H9 (cell line): ENCODE measurements around the gene TMEM92. TPM values are rescaled to one million over a fixed set of nuclear protein-coding genes. Genes with fewer than 3 reads are reported as not detected.

Source experiments
- DNase-seq: peaks from one replicate; pipeline ENCODE4 v3.0.0-alpha.2; 2017
- H2AFZ ChIP-seq: one replicate; pipeline ENCODE4 v1.6.1; 2013; ENCODE audit warnings: mild to moderate bottlenecking, low read length, control low read depth, moderate library complexity
- H2AK5ac ChIP-seq: 2 replicates; pipeline ENCODE4 v1.6.1; 2013; ENCODE audit warnings: low read length, control low read depth, mixed read lengths; ENCODE audit not compliant: insufficient read length
- H2BK120ac ChIP-seq: one replicate; pipeline ENCODE4 v1.6.1; 2013; ENCODE audit warnings: low read depth, mild to moderate bottlenecking, low read length, control low read depth, inconsistent platforms; ENCODE audit not compliant: poor library complexity, severe bottlenecking
- H2BK12ac ChIP-seq: 2 replicates; pipeline ENCODE4 v1.6.1; 2013; ENCODE audit warnings: low read length, control low read depth, mixed read lengths, low read depth; ENCODE audit not compliant: insufficient read length
- H2BK15ac ChIP-seq: 2 replicates; pipeline ENCODE4 v1.6.1; 2013; ENCODE audit warnings: low read depth, low read length, control low read depth
- H2BK20ac ChIP-seq: one replicate; pipeline ENCODE4 v1.6.1; 2013; ENCODE audit warnings: low read depth, mild to moderate bottlenecking, low read length, control low read depth, inconsistent platforms; ENCODE audit not compliant: poor library complexity, severe bottlenecking
- H2BK5ac ChIP-seq: 2 replicates; pipeline ENCODE4 v1.6.1; 2013; ENCODE audit warnings: low read length, control low read depth, mixed read lengths; ENCODE audit not compliant: insufficient read length
- H3K14ac ChIP-seq: 2 replicates; pipeline ENCODE4 v1.6.1; 2013; ENCODE audit warnings: low read length, control low read depth; ENCODE audit not compliant: insufficient read depth
- H3K18ac ChIP-seq: 2 replicates; pipeline ENCODE4 v1.6.1; 2013; ENCODE audit warnings: low read depth, mild to moderate bottlenecking, mixed read lengths, low read length, control low read depth; ENCODE audit not compliant: insufficient read length
- H3K23ac ChIP-seq: 2 replicates; pipeline ENCODE4 v1.6.1; 2013; ENCODE audit warnings: low read length, control low read depth, mixed read lengths, low read depth; ENCODE audit not compliant: insufficient read length
- H3K23me2 ChIP-seq: 2 replicates; pipeline ENCODE4 v1.6.1; 2013; ENCODE audit warnings: low read depth, mild to moderate bottlenecking, mixed read lengths, low read length, control low read depth; ENCODE audit not compliant: insufficient read length, poor library complexity, severe bottlenecking
- H3K27ac ChIP-seq: 2 replicates; pipeline ENCODE4 v1.5.1; 2013; ENCODE audit warnings: low read length, control low read depth, mixed read lengths, low read depth; ENCODE audit not compliant: insufficient read length
- H3K27me3 ChIP-seq: 2 replicates; pipeline ENCODE4 v1.6.1; 2013; ENCODE audit warnings: low read length, control low read depth, inconsistent platforms; ENCODE audit not compliant: insufficient read depth
- H3K4ac ChIP-seq: 2 replicates; pipeline ENCODE4 v1.6.1; 2013; ENCODE audit warnings: low read depth, mild to moderate bottlenecking, control low read depth, inconsistent platforms, low read length, moderate library complexity
- H3K4me1 ChIP-seq: 2 replicates; pipeline ENCODE4 v1.6.1; 2013; ENCODE audit warnings: low read length, control low read depth, inconsistent platforms; ENCODE audit not compliant: insufficient read depth
- H3K4me2 ChIP-seq: 2 replicates; pipeline ENCODE4 v1.6.1; 2013; ENCODE audit warnings: low read length, control low read depth, mixed read lengths; ENCODE audit not compliant: insufficient read length, insufficient read depth
- H3K56ac ChIP-seq: 2 replicates; pipeline ENCODE4 v1.6.1; 2013; ENCODE audit warnings: low read depth, mild to moderate bottlenecking, mixed read lengths, low read length, control low read depth; ENCODE audit not compliant: insufficient read length
- H3K79me1 ChIP-seq: 2 replicates; pipeline ENCODE4 v1.6.1; 2013; ENCODE audit warnings: low read depth, mild to moderate bottlenecking, moderate library complexity, low read length, control low read depth, inconsistent platforms; ENCODE audit not compliant: insufficient read depth, poor library complexity, severe bottlenecking
- H3K79me2 ChIP-seq: 2 replicates; pipeline ENCODE4 v1.6.1; 2013; ENCODE audit warnings: low read length, control low read depth, inconsistent platforms; ENCODE audit not compliant: insufficient read depth
- H3K9ac ChIP-seq: 2 replicates; pipeline ENCODE4 v1.6.1; 2013; ENCODE audit warnings: low read length, control low read depth, mixed read lengths; ENCODE audit not compliant: insufficient read length; ENCODE audit errors: extremely low read depth
- H3K9me3 ChIP-seq: one replicate; pipeline ENCODE4 v1.6.1; 2013; ENCODE audit warnings: low read depth, low read length, inconsistent platforms; ENCODE audit not compliant: control insufficient read depth
- H3T11ph ChIP-seq: one replicate; pipeline ENCODE4 v1.6.1; 2013; ENCODE audit warnings: mild to moderate bottlenecking, low read length, control low read depth, inconsistent platforms
- H4K20me1 ChIP-seq: one replicate; pipeline ENCODE4 v1.6.1; 2013; ENCODE audit not compliant: control insufficient read depth, insufficient read length, insufficient read depth
- H4K5ac ChIP-seq: 2 replicates; pipeline ENCODE4 v1.6.1; 2013; ENCODE audit warnings: low read depth, mild to moderate bottlenecking, mixed read lengths, low read length, control low read depth; ENCODE audit not compliant: insufficient read length
- H4K8ac ChIP-seq: replicated peaks from 2 replicates; pipeline ENCODE4 v1.6.1; 2013; ENCODE audit warnings: low read length, control low read depth, mixed read lengths, low read depth; ENCODE audit not compliant: insufficient read length
- H4K91ac ChIP-seq: 2 replicates; pipeline ENCODE4 v1.6.1; 2013; ENCODE audit warnings: low read depth, mild to moderate bottlenecking, moderate library complexity, mixed read lengths, low read length, control low read depth; ENCODE audit not compliant: insufficient read length
- H3K27ac Mint-ChIP-seq, 3 experiments: 2 replicates in 2 of 3; 3 replicates in 1 of 3; pipeline ENCODE4 v1.8.0; 2020 to 2021; ENCODE audit warnings: mixed read lengths in 3 of 3, mild to moderate bottlenecking in 1 of 3, moderate library complexity in 1 of 3
- H3K27me3 Mint-ChIP-seq: 2 replicates; pipeline ENCODE4 v1.8.0; 2021; ENCODE audit warnings: low read depth, mild to moderate bottlenecking, moderate library complexity, mixed read lengths
- H3K36me3 Mint-ChIP-seq, 3 experiments: 2 replicates in 2 of 3; 3 replicates in 1 of 3; pipeline ENCODE4 v1.8.0; 2020 to 2021; ENCODE audit warnings: low read depth in 3 of 3, mixed read lengths in 3 of 3; ENCODE audit not compliant: insufficient read depth in 1 of 3
- H3K4me1 Mint-ChIP-seq, 2 experiments: 2 replicates each; pipeline ENCODE4 v1.8.0; 2020; ENCODE audit warnings: mixed read lengths in 2 of 2
- H3K4me3 Mint-ChIP-seq, 2 experiments: 2 replicates in 1 of 2; 3 replicates in 1 of 2; pipeline ENCODE4 v1.8.0; 2020 to 2021; ENCODE audit warnings: mild to moderate bottlenecking in 2 of 2, mixed read lengths in 2 of 2, moderate library complexity in 1 of 2
- H3K9me3 Mint-ChIP-seq, 2 experiments: 2 replicates in 1 of 2; 3 replicates in 1 of 2; pipeline ENCODE4 v1.8.0; 2020; ENCODE audit warnings: mild to moderate bottlenecking in 2 of 2, mixed read lengths in 2 of 2, moderate library complexity in 1 of 2
- WGBS: extraction: QIAGEN DNeasy Blood & Tissue Kit; methylation state at CpG from one replicate; pipeline ENCODE4 v1.1.7; 2013; ENCODE audit warnings: missing lambda C conversion rate, low lambda C conversion rate, mixed read lengths; ENCODE audit not compliant: insufficient read length; ENCODE audit errors: extremely low coverage; 5-methylcytosine and 5-hydroxymethylcytosine counted together
- total RNA-seq: library from RNA; stranded (reverse); gene quantifications from 2 replicates; pipeline ENCODE4 v1.2.1, GENCODE V29; 2021
- TF ChIP-seq, protein P1 (sequence below): fragments of 200-600 bp; sonication (generic); conservative IDR thresholded peaks from 3 replicates; pipeline ENCODE4 v1.8.0; 2021; ENCODE audit warnings: antibody characterized with exemption, mild to moderate bottlenecking

The TMEM92 gene
- total RNA-seq, 1 experiment from 2014 or later: 10.9 TPM

DNA sequence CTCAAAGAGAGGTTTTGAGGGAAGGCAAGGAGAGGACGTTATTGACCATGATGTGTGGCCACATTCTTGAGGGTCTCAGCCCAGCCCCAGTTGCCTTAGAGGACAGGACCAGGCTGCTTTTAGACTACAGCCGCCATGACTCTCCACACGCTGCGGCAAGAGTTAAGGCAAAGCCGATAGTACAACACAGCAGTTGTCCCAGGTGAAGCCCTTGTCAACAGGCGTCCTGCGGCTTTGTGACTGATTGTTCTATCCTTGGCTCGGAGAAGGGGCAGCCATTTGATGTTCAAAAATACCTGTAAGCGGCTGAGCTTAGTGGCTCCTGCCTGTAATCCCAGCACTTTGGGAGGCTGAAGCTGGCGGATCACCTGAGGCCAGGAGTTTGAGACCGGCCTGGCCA is 28.8 kb downstream of the TMEM92 start:
- no peaks in the 10 kb centered on the region for H3K79me2 ChIP-seq
- no peak overlapping the region for H2AFZ ChIP-seq
- no peak overlapping the region for H3K27ac ChIP-seq
- H4K20me1 ChIP-seq: no peaks in the 10 kb centered on the region
- no peak overlapping the region for H2BK5ac ChIP-seq
- DNase-seq: no peak
- no CpG with 5 or more reads among the region's 11 CpGs for WGBS
- H3K4ac ChIP-seq: no peak overlapping the region
- Mint-ChIP-seq H3K4me1 (peaks cover 20 to 33% of the 10 kb centered on the region in 2 experiments), H3K9me3 (peaks cover 0 to 3% of the 10 kb centered on the region in 2 experiments; a peak in 1 of 5 replicates), H3K36me3 (peaks cover 0 to 3% (median 0%) of the 10 kb centered on the region in 3 experiments; a peak in 2 of 7 replicates), H3K27ac (no peak overlapping the region), H3K4me3 (no peak overlapping the region), H3K27me3 (peaks cover 5% of the 10 kb centered on the region; the same call in 1 of the 2 replicates)
- H3K14ac ChIP-seq: no peak overlapping the region
- no peak overlapping the region for H3K4me2 ChIP-seq
- H4K91ac ChIP-seq: no peak overlapping the region
- no peak overlapping the region for H3K56ac ChIP-seq
- H4K8ac ChIP-seq: no peak overlapping the region
- H3K27me3 ChIP-seq: no peaks in the 10 kb centered on the region
- H3K4me1 ChIP-seq: peaks cover 2% of the 10 kb centered on the region; the same call in 1 of the 2 replicates
- no peak overlapping the region for H3K9ac ChIP-seq
- H3K79me1 ChIP-seq: no peaks in the 10 kb centered on the region
- no peak overlapping the region for H2BK15ac ChIP-seq
- H3K9me3 ChIP-seq: no peaks in the 10 kb centered on the region
- no peak overlapping the region for H2BK120ac ChIP-seq
- H2AK5ac ChIP-seq: no peak overlapping the region
- no peak overlapping the region for H4K5ac ChIP-seq
- no peak overlapping the region for H3K23ac ChIP-seq
- no peak overlapping the region for H3T11ph ChIP-seq
- H2BK12ac ChIP-seq: no peak overlapping the region
- no peak overlapping the region for H3K18ac ChIP-seq
- no peaks in the 10 kb centered on the region for H3K23me2 ChIP-seq
- TF ChIP-seq, protein P1, sequence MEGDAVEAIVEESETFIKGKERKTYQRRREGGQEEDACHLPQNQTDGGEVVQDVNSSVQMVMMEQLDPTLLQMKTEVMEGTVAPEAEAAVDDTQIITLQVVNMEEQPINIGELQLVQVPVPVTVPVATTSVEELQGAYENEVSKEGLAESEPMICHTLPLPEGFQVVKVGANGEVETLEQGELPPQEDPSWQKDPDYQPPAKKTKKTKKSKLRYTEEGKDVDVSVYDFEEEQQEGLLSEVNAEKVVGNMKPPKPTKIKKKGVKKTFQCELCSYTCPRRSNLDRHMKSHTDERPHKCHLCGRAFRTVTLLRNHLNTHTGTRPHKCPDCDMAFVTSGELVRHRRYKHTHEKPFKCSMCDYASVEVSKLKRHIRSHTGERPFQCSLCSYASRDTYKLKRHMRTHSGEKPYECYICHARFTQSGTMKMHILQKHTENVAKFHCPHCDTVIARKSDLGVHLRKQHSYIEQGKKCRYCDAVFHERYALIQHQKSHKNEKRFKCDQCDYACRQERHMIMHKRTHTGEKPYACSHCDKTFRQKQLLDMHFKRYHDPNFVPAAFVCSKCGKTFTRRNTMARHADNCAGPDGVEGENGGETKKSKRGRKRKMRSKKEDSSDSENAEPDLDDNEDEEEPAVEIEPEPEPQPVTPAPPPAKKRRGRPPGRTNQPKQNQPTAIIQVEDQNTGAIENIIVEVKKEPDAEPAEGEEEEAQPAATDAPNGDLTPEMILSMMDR: no peak
- H2BK20ac ChIP-seq: no peak overlapping the region
